Smooth muscle cell (in vitro differentiated cells): Measurements from ENCODE around the gene SUV39H2. TPM values are rescaled to one million over a fixed set of nuclear protein-coding genes. Genes with fewer than 3 reads are reported as not detected.
"Not testable (repeated sequence)": the region's sequence is repeated elsewhere in the genome, so short reads cannot be mapped to it uniquely, and the experiment has no call there.

ENCODE experiments used
- DNase-seq: peaks from one replicate; lab custom pipeline; 2025; ENCODE audit not compliant: unreplicated experiment; lab: John Stamatoyannopoulos, UW
- H2AFZ ChIP-seq: fragments of 200-600 bp; sonication (generic); 2 replicates; pipeline ENCODE4 v1.6.0; 2016; ENCODE audit warnings: antibody characterized with exemption, low read depth, mild to moderate bottlenecking
- H3F3A ChIP-seq: fragments of 200-600 bp; sonication (generic); 2 replicates; pipeline ENCODE4 v1.6.0; 2017; ENCODE audit warnings: antibody characterized with exemption, low read depth
- H3K27ac ChIP-seq: fragments of 200-600 bp; sonication (generic); 2 replicates; pipeline ENCODE4 v1.5.1; 2016; ENCODE audit warnings: low read depth, mild to moderate bottlenecking
- H3K27me3 ChIP-seq: fragments of 200-600 bp; sonication (generic); 2 replicates; pipeline ENCODE4 v1.6.1; 2016; ENCODE audit warnings: low read depth, mild to moderate bottlenecking
- H3K36me3 ChIP-seq: fragments of 200-600 bp; sonication (generic); 2 replicates; pipeline ENCODE4 v1.5.1; 2016; ENCODE audit warnings: low read depth
- H3K4me1 ChIP-seq: fragments of 200-600 bp; sonication (generic); 2 replicates; pipeline ENCODE4 v1.5.1; 2016; ENCODE audit warnings: low read depth
- H3K4me2 ChIP-seq: fragments of 200-600 bp; sonication (generic); 2 replicates; pipeline ENCODE4 v1.6.0; 2016; ENCODE audit warnings: mild to moderate bottlenecking
- H3K4me3 ChIP-seq: fragments of 200-600 bp; sonication (generic); 2 replicates; pipeline ENCODE4 v1.5.1; 2016; ENCODE audit warnings: mild to moderate bottlenecking
- H3K79me2 ChIP-seq: fragments of 200-600 bp; sonication (generic); 2 replicates; pipeline ENCODE4 v1.6.0; 2016; ENCODE audit warnings: low read depth, mild to moderate bottlenecking
- H3K9ac ChIP-seq: fragments of 200-600 bp; sonication (generic); 2 replicates; pipeline ENCODE4 v1.6.0; 2016; ENCODE audit warnings: low read depth
- H3K9me3 ChIP-seq: fragments of 200-600 bp; sonication (generic); replicated peaks from 2 replicates; pipeline ENCODE4 v1.5.1; 2016; ENCODE audit warnings: low read depth
- H4K20me1 ChIP-seq: fragments of 200-600 bp; sonication (generic); 2 replicates; pipeline ENCODE4 v1.6.0; 2016; ENCODE audit warnings: low read depth
- WGBS: methylation state at CpG from one replicate; pipeline ENCODE4 v1.1.7; 2016; ENCODE audit warnings: low lambda C conversion rate; 5-methylcytosine and 5-hydroxymethylcytosine counted together
- polyA plus RNA-seq: library from polyadenylated mRNA; unstranded; fragments of >200 nt; fragmentation: Nextera tagmentation; extraction: Ambion mirVana; gene quantifications from 2 replicates; pipeline ENCODE4 v1.2.1, GENCODE V29; 2016
- total RNA-seq: library from RNA; depleted of rRNA; stranded (reverse); fragments of >200 nt; gene quantifications from 2 replicates; pipeline ENCODE4 v1.2.3, GENCODE V29; 2014
- TF ChIP-seq, protein P1 (sequence below): fragments of 200-600 bp; sonication (generic); IDR thresholded peaks from 2 replicates; pipeline ENCODE4 v1.5.1; 2017; ENCODE audit warnings: borderline replicate concordance, mild to moderate bottlenecking, antibody characterized with exemption; ENCODE audit not compliant: insufficient read depth, poor library complexity, severe bottlenecking

SUV39H2 gene
- total and polyA plus RNA-seq, 2 experiments from 2014 or later = 7.2 to 11.0 TPM

DNA sequence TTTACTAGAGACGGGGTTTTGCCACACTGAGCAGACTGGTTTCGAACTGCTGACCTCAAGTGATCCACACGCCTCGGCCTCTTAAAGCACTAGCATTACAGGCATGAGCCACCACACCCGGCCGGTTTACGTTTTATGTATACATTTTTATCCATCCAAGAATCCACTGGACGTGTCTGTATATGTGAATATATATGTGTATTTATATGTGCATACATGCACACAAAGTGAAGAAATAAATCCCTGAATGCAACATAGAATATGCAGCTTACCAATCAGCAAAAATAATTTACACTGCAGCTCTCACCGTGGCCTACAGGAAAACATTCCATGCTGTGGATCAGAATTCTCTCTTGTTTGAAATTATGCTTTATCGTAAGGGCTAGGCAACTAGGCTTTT is 51.9 kb downstream of the SUV39H2 start:
- Histone ChIP-seq H3K9me3 (no peaks in the 10 kb centered on the region), H3K36me3 (no peaks in the 10 kb centered on the region), H3K9ac (no peak overlapping the region), H3K27ac (no peak overlapping the region), H3K27me3 (no peaks in the 10 kb centered on the region), H2AFZ (no peak overlapping the region), H4K20me1 (no peaks in the 10 kb centered on the region), H3K4me2 (no peak overlapping the region), H3K4me3 (no peak overlapping the region), H3F3A (no peaks in the 10 kb centered on the region), H3K4me1 (no peaks in the 10 kb centered on the region), H3K79me2 (no peaks in the 10 kb centered on the region)
- TF ChIP-seq, protein P1, sequence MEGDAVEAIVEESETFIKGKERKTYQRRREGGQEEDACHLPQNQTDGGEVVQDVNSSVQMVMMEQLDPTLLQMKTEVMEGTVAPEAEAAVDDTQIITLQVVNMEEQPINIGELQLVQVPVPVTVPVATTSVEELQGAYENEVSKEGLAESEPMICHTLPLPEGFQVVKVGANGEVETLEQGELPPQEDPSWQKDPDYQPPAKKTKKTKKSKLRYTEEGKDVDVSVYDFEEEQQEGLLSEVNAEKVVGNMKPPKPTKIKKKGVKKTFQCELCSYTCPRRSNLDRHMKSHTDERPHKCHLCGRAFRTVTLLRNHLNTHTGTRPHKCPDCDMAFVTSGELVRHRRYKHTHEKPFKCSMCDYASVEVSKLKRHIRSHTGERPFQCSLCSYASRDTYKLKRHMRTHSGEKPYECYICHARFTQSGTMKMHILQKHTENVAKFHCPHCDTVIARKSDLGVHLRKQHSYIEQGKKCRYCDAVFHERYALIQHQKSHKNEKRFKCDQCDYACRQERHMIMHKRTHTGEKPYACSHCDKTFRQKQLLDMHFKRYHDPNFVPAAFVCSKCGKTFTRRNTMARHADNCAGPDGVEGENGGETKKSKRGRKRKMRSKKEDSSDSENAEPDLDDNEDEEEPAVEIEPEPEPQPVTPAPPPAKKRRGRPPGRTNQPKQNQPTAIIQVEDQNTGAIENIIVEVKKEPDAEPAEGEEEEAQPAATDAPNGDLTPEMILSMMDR = no peak
- WGBS = 99% methylated on average over 10 of the region's 10 CpGs
- no peak for DNase-seq

DNA sequence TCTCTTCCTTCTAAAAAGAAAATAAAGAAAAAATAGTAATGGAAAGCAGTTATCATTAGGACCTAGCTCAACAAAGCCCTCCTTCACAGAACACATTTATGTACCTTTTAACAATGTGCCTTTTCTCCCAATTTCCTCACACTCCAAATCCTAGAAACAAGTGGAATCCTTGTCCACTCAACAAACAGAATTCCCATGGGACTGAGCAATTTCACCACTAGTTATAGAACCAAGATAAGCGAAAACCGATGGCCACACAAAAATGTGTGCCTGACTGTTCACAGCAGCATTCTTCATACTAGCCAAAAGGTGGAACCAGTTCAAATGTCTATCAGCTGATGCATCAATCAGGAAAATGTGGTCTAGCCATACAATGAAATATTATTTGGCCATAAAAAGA is 57.9 kb downstream of the SUV39H2 start:
- H3K4me3 ChIP-seq = no peak overlapping the region
- 96% methylated on average over 2 of the region's 2 CpGs for WGBS
- no peak overlapping the region for H3K4me2 ChIP-seq
- H2AFZ ChIP-seq = no peak overlapping the region
- H3F3A ChIP-seq = no peaks in the 10 kb centered on the region
- TF ChIP-seq, protein P1 = no peak
- no peaks in the 10 kb centered on the region for H3K9me3 ChIP-seq
- H3K79me2 ChIP-seq = no peaks in the 10 kb centered on the region
- H3K27me3 ChIP-seq = no peaks in the 10 kb centered on the region
- no peak overlapping the region for H3K27ac ChIP-seq
- DNase-seq = no peak
- no peak overlapping the region for H3K9ac ChIP-seq
- no peaks in the 10 kb centered on the region for H3K36me3 ChIP-seq
- H4K20me1 ChIP-seq = no peaks in the 10 kb centered on the region
- H3K4me1 ChIP-seq = no peaks in the 10 kb centered on the region

DNA sequence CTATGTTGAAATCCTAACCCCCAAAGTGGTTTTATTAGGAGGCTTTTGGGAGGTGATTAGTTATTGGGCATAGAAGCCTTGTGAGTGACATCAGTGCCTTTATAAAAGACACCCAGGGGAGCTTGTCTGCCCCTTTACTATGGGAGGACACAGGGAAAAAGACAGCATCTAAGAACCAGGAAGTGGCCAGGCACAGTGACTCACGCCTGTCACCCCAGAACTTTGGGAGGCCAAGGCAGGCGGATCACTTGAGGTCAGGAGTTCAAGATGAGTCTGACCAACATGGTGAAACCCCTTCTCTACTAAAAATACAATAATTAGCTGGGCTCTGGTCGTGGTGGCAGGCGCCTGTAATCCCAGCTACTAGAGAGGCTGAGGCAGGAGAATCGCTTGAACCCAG is 60.3 kb downstream of the SUV39H2 start:
- H3K36me3 ChIP-seq, H3K9ac ChIP-seq, H3K27me3 ChIP-seq, H3K4me2 ChIP-seq, H3F3A ChIP-seq, H3K79me2 ChIP-seq, DNase-seq, H4K20me1 ChIP-seq, H2AFZ ChIP-seq, H3K4me3 ChIP-seq, H3K27ac ChIP-seq, H3K4me1 ChIP-seq, H3K9me3 ChIP-seq: not testable (repeated sequence)
- WGBS = 92% methylated on average over 5 of the region's 5 CpGs

DNA sequence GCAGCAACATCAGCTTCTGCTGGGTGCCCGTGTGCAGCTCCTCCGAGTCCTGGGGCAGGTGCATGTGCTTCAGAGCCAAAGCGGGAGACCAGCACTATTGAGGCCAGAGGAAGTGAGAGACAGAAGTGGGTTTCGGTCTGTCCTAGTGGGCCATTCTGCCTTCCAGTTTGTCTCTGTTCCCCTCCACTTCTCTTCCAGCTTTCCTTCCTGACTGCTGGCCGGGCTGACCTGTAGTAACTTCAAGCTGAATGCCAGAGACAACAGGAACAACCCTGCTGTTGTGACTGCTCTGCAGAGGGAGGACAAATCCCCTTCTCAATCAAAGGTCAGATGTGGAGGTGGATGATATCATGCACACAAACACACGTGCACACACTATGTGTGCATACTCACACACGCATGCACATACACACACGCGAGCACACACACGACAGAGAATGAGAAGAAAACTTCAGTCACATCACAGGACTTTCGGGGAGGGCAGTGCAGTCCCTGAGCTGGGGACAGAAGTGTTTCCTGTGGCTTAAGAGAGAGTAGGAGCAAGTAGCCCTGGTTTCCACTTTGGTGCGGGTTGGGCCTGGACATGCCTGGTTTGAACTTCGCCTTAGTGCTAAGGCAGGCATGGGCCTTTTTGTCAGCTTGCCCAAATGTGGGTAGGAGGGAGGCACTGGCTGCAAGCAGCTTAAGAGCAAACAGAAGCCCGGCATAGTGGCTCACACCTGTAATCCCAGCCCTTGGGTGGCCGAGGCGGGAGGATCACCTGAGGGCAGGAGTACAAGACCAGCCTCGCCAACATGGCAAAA is 63.7 kb downstream of the SUV39H2 start:
- 96% methylated on average over 17 of the region's 17 CpGs for WGBS
- DNase-seq, H2AFZ ChIP-seq: not testable (repeated sequence)

DNA sequence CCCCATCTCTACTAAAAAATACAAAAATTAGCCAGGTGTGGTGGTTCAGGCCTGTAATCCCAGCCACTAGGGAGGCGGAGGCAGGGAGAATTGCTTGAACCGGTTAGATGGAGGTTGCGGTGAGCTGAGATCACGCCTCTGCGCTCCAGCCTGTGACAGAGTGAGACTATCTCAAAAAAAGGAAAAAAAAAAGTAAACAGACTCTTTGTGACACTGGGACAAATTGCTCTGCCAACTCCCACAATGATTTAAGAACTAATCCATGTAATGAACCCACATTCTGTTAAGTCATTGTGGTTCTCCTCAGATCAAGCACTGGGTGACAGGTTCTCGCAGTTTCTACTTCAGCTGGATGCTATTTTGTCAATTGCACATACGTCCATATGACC is 64.3 kb downstream of the SUV39H2 start:
- H3K27me3 ChIP-seq, H4K20me1 ChIP-seq, H2AFZ ChIP-seq, DNase-seq, H3K9ac ChIP-seq, H3K4me2 ChIP-seq, H3K4me3 ChIP-seq, H3F3A ChIP-seq, H3K79me2 ChIP-seq, H3K36me3 ChIP-seq, H3K4me1 ChIP-seq, H3K9me3 ChIP-seq, H3K27ac ChIP-seq: not testable (repeated sequence)
- WGBS = 98% methylated on average over 7 of the region's 7 CpGs

More for the DNA sequence above, 63.7 kb downstream of the SUV39H2 start:
- H3F3A ChIP-seq, H3K4me2 ChIP-seq, H3K36me3 ChIP-seq, H3K27ac ChIP-seq, H4K20me1 ChIP-seq, H3K9ac ChIP-seq, H3K9me3 ChIP-seq, H3K27me3 ChIP-seq, H3K4me3 ChIP-seq, H3K79me2 ChIP-seq, H3K4me1 ChIP-seq: not testable (repeated sequence)
